Fibroblast of lung (primary cell): ENCODE data around the gene CCR5.
"Not testable (repeated sequence)": the region's sequence is repeated elsewhere in the genome, so short reads cannot be mapped to it uniquely, and the experiment has no call there.

Source experiments
- CTCF ChIP-seq, 2 donors: IDR thresholded peaks in 1 of 2; conservative IDR thresholded peaks in 1 of 2; 1 replicate in 1 of 2; 2 replicates in 1 of 2; pipeline ENCODE4 v1.5.1; 2011 to 2012; ENCODE audit warnings: low read length in 2 of 2, control low read depth in 1 of 2, inconsistent platforms in 1 of 2, low read depth in 1 of 2, mild to moderate bottlenecking in 1 of 2
- EZH2 ChIP-seq: IDR thresholded peaks from 2 replicates; pipeline ENCODE4 v1.5.1; 2012; ENCODE audit warnings: low read length, control low read depth, mild to moderate bottlenecking; ENCODE audit errors: missing control alignments

DNA sequence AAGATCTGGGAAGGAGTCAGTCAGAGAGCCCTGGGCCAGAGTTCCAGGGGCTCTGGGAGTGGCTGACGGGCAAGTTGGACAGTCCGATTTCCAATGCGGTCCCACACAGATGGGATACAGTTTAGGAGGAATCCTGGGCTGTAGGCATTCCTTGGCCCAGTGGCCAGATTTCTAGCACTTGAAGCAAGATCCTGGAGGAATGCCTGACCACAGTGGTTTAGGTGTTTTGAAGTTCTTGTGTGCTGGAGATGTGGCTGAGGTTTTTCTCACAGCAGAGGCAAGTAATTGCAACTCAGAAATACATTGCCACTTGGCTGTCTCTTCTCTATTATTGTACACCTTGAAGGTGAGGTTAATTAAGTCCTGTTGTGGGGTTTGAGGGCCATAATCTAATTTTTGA is 40.1 kb upstream of the CCR5 start:
- TF ChIP-seq CTCF (conservative IDR thresholded peaks at IDR 0.05 in 1 of 2, IDR thresholded peaks at IDR 0.05 in 1 of 2; ENCODE audit: low read depth in 1 of 2, low read length in 2 of 2); EZH2: not testable (repeated sequence)
